Measurements from ENCODE around the gene CLDN2.

The CLDN2 gene

DNA sequence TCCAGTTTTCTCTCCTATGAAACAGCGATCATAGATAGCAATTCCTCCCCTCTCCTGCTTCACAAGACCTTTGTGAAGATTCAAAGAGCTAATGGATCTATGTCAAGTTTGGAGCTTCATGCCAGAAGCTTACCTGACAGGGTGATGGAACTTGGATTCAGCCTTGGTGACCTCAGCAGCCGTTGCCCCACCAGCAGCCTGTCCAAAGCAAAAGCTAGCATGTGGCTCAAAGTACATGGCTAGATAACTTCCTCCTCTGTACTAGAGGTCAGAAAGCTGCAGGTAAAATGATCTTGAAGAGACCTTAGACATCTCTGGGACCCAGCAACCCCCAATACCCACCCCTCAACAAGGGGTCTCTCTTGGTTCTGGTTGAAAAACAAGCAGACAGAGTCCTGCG lies 18.9 kb upstream of the CLDN2 start:
- no peak for TF ChIP-seq CTCF (IDR thresholded peaks at IDR 0.05)
- Mint-ChIP-seq H3K36me3 (ENCODE audit: low read depth) (no peaks in the 10 kb centered on the region), H3K4me1 (peaks cover 71% of the 10 kb centered on the region), H3K9me3 (peaks cover 41% of the 10 kb centered on the region), H3K27ac (no peak overlapping the region), H3K27me3 (ENCODE audit: low read depth, poor library complexity) (peaks cover 16% of the 10 kb centered on the region), H3K4me3 (no peak overlapping the region)
- DNase-seq, result no peak

GRCh38 chrX:106901781-106902219 lies 18.4 kb upstream of the CLDN2 start:
- H3K36me3 Mint-ChIP-seq (ENCODE audit: low read depth), result no peaks in the 10 kb centered on the region
- TF ChIP-seq CTCF (IDR thresholded peaks at IDR 0.05), result no peak
- no peak overlapping the region for H3K4me3 Mint-ChIP-seq
- H3K4me1 Mint-ChIP-seq, result peaks cover 72% of the 10 kb centered on the region
- DNase-seq, result no peak
- no peak overlapping the region for H3K27ac Mint-ChIP-seq
- H3K9me3 Mint-ChIP-seq, result peaks cover 43% of the 10 kb centered on the region
- H3K27me3 Mint-ChIP-seq (ENCODE audit: low read depth, poor library complexity), result peaks cover 16% of the 10 kb centered on the region

DNA sequence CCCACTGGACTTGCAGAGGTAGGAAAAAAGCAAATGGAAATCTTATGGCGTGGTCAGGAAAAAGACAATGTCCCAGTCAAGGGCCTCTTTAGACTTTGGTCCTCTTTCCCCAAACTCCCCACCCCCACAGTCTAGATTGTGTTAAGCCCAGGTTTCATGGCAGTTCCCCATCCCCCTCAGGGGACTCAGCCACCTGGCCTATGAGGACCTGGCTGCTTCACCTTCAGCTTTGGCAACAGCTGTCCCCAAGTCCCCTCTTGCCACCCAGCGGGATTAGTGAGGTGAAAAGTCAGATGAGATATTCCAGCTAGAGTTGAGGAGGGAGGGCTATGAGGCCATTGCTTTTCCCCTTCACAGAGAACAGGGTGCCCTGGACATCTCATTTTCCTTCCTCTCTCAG lies 17.5 kb upstream of the CLDN2 start:
- H3K27ac Mint-ChIP-seq, result peak overlapping the region; percentile 36
- H3K4me1 Mint-ChIP-seq, result peaks cover 73% of the 10 kb centered on the region
- H3K9me3 Mint-ChIP-seq, result peaks cover 43% of the 10 kb centered on the region
- no peak for TF ChIP-seq CTCF (IDR thresholded peaks at IDR 0.05)
- peaks cover 16% of the 10 kb centered on the region for H3K27me3 Mint-ChIP-seq (ENCODE audit: low read depth, poor library complexity)
- no peak overlapping the region for H3K4me3 Mint-ChIP-seq
- DNase-seq, result no peak
- no peaks in the 10 kb centered on the region for H3K36me3 Mint-ChIP-seq (ENCODE audit: low read depth)

DNA sequence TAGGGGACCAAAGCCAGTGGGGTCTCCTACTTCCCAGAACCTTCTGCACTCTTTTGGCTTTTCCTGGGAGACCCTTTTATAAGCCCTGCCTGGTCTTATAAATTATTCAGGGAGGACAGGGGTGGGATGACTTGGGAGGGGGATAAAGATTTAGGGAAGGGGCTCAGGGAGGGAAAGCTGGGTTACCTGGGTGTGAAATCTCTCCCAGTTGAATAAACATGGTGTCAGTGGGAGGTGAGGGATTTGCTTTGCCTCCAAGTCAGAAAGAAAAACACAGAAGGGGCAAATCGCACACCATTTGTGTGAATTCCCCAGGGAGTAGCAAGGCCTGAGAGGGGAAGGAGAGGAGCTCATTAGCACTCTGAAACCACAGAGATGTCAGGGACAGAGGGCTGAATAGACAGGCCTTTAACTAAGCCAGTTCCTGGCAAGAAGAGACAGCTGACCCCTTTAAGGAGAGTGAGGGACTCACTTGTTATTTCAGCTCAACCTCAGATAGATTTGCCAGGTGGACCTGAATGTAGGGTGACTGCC lies 16.8 kb upstream of the CLDN2 start, which contains the start of gene RIPPLY1:
TSS of gene RIPPLY1 (minus strand) at position 51 of the 534 bp plus-strand sequence. CDS start 54 bp downstream, outside the sequence.
- no peak for DNase-seq
- peaks cover 49% of the 10 kb centered on the region for H3K9me3 Mint-ChIP-seq
- TF ChIP-seq CTCF (IDR thresholded peaks at IDR 0.05), result no peak
- H3K4me1 Mint-ChIP-seq, result peaks cover 79% of the 10 kb centered on the region
- peaks cover 16% of the 10 kb centered on the region for H3K27me3 Mint-ChIP-seq (ENCODE audit: low read depth, poor library complexity)
- H3K36me3 Mint-ChIP-seq (ENCODE audit: low read depth), result no peaks in the 10 kb centered on the region
- peak within 1 kb of the TSS; percentile 96 for H3K27ac Mint-ChIP-seq
- no peak within 1 kb of the TSS for H3K4me3 Mint-ChIP-seq

DNA sequence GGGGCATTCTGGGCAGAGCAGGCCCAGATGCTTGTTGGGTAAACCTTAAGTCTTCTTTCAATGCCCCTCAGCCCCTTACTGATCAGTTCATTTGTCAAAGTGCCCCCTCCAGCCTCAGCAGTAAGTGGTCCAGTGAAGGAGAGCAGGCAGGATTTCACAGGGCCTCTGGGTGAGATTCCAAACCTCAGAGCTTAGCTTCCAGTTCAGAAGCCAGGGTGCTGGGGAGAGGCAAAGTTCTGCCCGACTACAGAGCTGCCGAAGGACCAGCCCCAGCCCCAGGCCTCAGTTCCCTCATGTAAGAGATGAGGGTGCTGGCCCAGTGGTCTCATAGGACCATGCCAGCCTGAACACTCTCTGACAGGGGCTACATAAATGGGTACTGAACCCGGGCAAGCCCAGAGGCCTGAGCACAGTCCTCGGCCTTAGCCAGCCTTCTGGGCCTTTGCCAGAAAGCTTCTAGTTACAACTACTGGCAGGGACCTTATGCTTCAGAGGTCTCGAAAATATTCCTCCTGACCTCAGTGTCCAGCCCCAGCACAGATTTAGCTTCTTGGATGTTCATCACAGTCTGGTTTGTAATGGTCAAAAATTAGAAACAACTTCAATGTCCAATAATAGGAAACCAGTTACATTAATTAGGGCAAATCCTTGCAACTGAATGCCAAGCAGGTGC lies 16.2 kb upstream of the CLDN2 start:
- Mint-ChIP-seq H3K4me3 (no peak overlapping the region), H3K9me3 (peaks cover 51% of the 10 kb centered on the region), H3K36me3 (ENCODE audit: low read depth) (no peaks in the 10 kb centered on the region), H3K27me3 (ENCODE audit: low read depth, poor library complexity) (peaks cover 19% of the 10 kb centered on the region), H3K27ac (peak overlapping the region; percentile 96), H3K4me1 (peaks cover 79% of the 10 kb centered on the region)
- no peak for DNase-seq
- no peak for TF ChIP-seq CTCF (IDR thresholded peaks at IDR 0.05)
